ENCODE results near the gene OR1S1.
"Not testable (repeated sequence)": the region's sequence is repeated elsewhere in the genome, so short reads cannot be mapped to it uniquely, and the experiment has no call there.

Gene OR1S1

GRCh38 chr11:58212420-58212819 lies at the start of gene OR1S1:
Gene OR1S1, plus strand, starts transcription at chr11:58212720.
- H3K4me1 ChIP-seq (ENCODE audit: control insufficient read depth in 1 of 2, insufficient read depth in 2 of 2, low read length in 2 of 2): not testable (repeated sequence)

DNA sequence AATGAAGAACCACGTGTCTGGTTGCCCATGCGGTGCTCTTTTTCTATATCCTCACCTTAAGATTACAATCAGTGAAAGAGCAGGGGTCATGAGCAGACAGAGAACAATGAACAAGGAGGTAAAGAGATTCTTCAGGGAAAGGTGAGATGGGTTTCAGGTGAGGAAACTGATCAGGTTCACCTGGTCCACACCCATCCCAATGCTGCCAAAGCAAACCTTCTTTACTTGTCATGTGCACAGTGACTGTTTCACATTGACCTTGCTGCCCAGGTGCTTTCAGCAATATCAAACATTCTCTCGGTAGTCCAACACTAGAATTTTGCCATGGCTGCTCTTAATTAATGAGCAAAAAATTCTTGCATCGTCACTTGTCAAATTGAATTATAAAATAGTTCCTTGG lies 48.1 kb upstream of the OR1S1 start:
- Histone ChIP-seq H3K36me3 (ENCODE audit: control insufficient read depth in 1 of 2, insufficient read depth in 2 of 2, low read length in 2 of 2) (no peaks in the 10 kb centered on the region), H3K4me1 (ENCODE audit: control insufficient read depth in 1 of 2, insufficient read depth in 2 of 2, low read length in 2 of 2) (peaks cover 13 to 32% of the 10 kb centered on the region in 2 donors), H3K9me3 (ENCODE audit: control insufficient read depth in 1 of 2, low read length in 2 of 2) (no peaks in the 10 kb centered on the region), H3K27me3 (ENCODE audit: control insufficient read depth in 1 of 2, insufficient read depth in 2 of 2, low read length in 2 of 2) (no peaks in the 10 kb centered on the region), H3K4me3 (ENCODE audit: low read depth in 1 of 2, low read length in 2 of 2) (no peak overlapping the region), H3K27ac (ENCODE audit: low read depth, low read length) (no peak overlapping the region), H3K9ac (ENCODE audit: low read depth in 1 of 2, low read length in 2 of 2) (no peak overlapping the region)

More at GRCh38 chr11:58212420-58212819, at the start of gene OR1S1:
- H3K27ac ChIP-seq (ENCODE audit: low read depth, low read length); H3K9me3 ChIP-seq (ENCODE audit: control insufficient read depth in 1 of 2, low read length in 2 of 2); H3K9ac ChIP-seq (ENCODE audit: low read depth in 1 of 2, low read length in 2 of 2); H3K4me3 ChIP-seq (ENCODE audit: low read depth in 1 of 2, low read length in 2 of 2); H3K36me3 ChIP-seq (ENCODE audit: control insufficient read depth in 1 of 2, insufficient read depth in 2 of 2, low read length in 2 of 2); H3K27me3 ChIP-seq (ENCODE audit: control insufficient read depth in 1 of 2, insufficient read depth in 2 of 2, low read length in 2 of 2): not testable (repeated sequence)

DNA sequence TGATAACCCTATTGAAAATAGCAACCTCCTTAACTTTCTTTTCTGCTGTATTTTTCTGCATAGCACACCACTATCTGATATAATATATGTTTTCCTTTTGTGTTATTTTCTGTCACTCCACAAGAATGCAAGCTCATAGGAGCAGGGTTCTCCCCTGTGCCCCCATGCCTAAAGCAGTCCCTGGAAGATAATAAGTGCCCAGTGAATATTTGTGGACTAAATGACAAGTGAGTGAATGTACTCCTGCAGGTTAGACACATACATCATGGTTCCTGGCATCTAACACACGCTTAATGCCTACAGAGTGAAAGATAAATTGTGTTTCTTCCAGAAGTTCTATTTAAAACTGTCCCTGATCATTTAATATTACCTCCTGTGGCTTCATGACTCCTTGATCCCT lies 47.5 kb upstream of the OR1S1 start:
- no peak overlapping the region for H3K4me3 ChIP-seq (ENCODE audit: low read depth in 1 of 2, low read length in 2 of 2)
- no peak overlapping the region for H3K27ac ChIP-seq (ENCODE audit: low read depth, low read length)
- no peaks in the 10 kb centered on the region for H3K36me3 ChIP-seq (ENCODE audit: control insufficient read depth in 1 of 2, insufficient read depth in 2 of 2, low read length in 2 of 2)
- H3K27me3 ChIP-seq (ENCODE audit: control insufficient read depth in 1 of 2, insufficient read depth in 2 of 2, low read length in 2 of 2): no peaks in the 10 kb centered on the region
- peaks cover 13 to 32% of the 10 kb centered on the region in 2 donors for H3K4me1 ChIP-seq (ENCODE audit: control insufficient read depth in 1 of 2, insufficient read depth in 2 of 2, low read length in 2 of 2)
- H3K9ac ChIP-seq (ENCODE audit: low read depth in 1 of 2, low read length in 2 of 2): no peak overlapping the region
- H3K9me3 ChIP-seq (ENCODE audit: control insufficient read depth in 1 of 2, low read length in 2 of 2): no peaks in the 10 kb centered on the region

DNA sequence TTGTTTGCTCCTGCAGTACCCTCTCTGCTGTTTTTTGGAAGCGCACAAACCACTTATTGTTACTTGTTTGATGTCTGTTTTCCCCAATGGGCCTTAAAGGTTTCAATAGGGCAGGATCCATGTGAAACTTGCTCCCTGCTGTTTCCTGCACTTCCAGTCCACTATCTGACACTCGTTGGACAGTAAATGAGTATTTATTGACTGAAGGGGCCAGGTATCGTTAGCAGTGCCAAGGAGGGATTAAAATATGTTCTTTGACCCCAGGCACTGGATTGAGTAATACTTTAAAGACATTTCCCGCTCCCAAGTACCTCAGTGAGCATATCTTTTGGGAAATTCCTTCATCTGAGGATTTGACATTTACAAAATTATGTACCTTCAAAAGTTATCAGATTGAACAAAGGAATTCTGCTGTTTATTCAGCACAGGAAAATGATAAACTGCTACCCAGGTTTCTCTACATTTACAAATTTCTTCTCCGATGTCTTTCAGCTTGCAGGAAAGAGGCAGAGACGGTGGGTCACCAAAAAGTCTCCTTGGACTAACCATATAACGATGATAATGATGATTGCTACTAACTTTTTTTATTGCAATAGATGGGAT lies 46.9 kb upstream of the OR1S1 start:
- Histone ChIP-seq H3K36me3 (ENCODE audit: control insufficient read depth in 1 of 2, insufficient read depth in 2 of 2, low read length in 2 of 2) (no peaks in the 10 kb centered on the region), H3K9ac (ENCODE audit: low read depth in 1 of 2, low read length in 2 of 2) (no peak overlapping the region), H3K4me1 (ENCODE audit: control insufficient read depth in 1 of 2, insufficient read depth in 2 of 2, low read length in 2 of 2) (peaks cover 13 to 32% of the 10 kb centered on the region in 2 donors), H3K9me3 (ENCODE audit: control insufficient read depth in 1 of 2, low read length in 2 of 2) (no peaks in the 10 kb centered on the region), H3K27ac (ENCODE audit: low read depth, low read length) (no peak overlapping the region), H3K27me3 (ENCODE audit: control insufficient read depth in 1 of 2, insufficient read depth in 2 of 2, low read length in 2 of 2) (no peaks in the 10 kb centered on the region), H3K4me3 (ENCODE audit: low read depth in 1 of 2, low read length in 2 of 2) (no peak overlapping the region)

DNA sequence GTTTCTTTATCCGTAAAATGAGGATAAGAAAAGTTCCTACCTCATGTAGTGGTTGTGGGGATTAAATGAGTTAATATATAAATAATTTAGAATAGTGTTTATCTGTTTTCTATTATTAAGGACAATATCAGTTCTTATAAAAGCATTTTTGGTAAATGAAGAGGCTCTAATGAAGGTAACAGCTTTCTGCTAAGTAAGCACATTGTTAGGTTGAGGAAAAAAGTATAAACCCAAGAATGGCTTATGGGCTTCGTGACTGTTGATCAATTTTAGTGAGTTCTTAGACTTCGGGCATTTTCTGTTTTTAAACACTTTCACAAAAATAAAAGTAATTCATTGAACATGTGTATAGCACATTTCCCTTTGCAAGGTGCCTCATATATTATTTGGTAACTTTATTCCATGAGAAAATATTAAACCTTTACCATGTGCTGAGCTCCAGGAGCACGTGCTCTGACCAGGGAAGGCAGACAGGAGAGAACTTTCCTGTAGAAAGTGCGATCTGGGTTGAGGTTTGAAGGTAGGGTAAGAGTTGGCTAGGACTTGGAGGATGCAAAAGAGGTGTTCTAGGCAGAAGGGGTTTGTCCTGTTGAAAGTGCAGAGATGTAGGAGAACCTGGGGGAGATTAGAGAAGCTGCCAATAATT lies 35.0 kb upstream of the OR1S1 start:
- Histone ChIP-seq H3K9me3 (ENCODE audit: control insufficient read depth in 1 of 2, low read length in 2 of 2) (no peaks in the 10 kb centered on the region), H3K36me3 (ENCODE audit: control insufficient read depth in 1 of 2, insufficient read depth in 2 of 2, low read length in 2 of 2) (no peaks in the 10 kb centered on the region), H3K4me1 (ENCODE audit: control insufficient read depth in 1 of 2, insufficient read depth in 2 of 2, low read length in 2 of 2) (no peaks in the 10 kb centered on the region), H3K27me3 (ENCODE audit: control insufficient read depth in 1 of 2, insufficient read depth in 2 of 2, low read length in 2 of 2) (no peaks in the 10 kb centered on the region), H3K4me3 (ENCODE audit: low read depth in 1 of 2, low read length in 2 of 2) (no peak overlapping the region), H3K9ac (ENCODE audit: low read depth in 1 of 2, low read length in 2 of 2) (no peak overlapping the region), H3K27ac (ENCODE audit: low read depth, low read length) (no peak overlapping the region)

DNA sequence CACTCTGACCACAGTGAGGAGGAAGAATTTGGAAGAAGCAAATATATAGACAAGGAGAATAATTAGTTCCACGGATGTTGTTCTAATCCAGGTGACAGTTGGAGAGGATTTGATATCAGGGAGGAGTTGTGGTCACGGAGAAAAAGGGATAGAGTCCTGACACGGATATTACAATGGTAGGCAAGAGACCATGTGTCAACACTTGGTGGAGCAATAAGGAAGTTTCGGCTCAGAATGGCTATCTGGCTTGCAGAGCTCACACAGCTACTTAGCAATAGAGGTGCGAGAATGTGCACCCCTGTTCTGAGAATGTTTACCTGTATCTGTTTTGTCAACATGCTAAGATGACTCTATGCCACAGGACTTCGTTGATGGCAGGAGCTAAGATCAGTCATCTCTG lies 34.1 kb upstream of the OR1S1 start:
- H3K9ac ChIP-seq (ENCODE audit: low read depth in 1 of 2, low read length in 2 of 2): no peak overlapping the region
- H3K4me1 ChIP-seq (ENCODE audit: control insufficient read depth in 1 of 2, insufficient read depth in 2 of 2, low read length in 2 of 2): no peaks in the 10 kb centered on the region
- no peak overlapping the region for H3K4me3 ChIP-seq (ENCODE audit: low read depth in 1 of 2, low read length in 2 of 2)
- no peaks in the 10 kb centered on the region for H3K36me3 ChIP-seq (ENCODE audit: control insufficient read depth in 1 of 2, insufficient read depth in 2 of 2, low read length in 2 of 2)
- no peak overlapping the region for H3K27ac ChIP-seq (ENCODE audit: low read depth, low read length)
- H3K27me3 ChIP-seq (ENCODE audit: control insufficient read depth in 1 of 2, insufficient read depth in 2 of 2, low read length in 2 of 2): no peaks in the 10 kb centered on the region
- H3K9me3 ChIP-seq (ENCODE audit: control insufficient read depth in 1 of 2, low read length in 2 of 2): no peaks in the 10 kb centered on the region

DNA sequence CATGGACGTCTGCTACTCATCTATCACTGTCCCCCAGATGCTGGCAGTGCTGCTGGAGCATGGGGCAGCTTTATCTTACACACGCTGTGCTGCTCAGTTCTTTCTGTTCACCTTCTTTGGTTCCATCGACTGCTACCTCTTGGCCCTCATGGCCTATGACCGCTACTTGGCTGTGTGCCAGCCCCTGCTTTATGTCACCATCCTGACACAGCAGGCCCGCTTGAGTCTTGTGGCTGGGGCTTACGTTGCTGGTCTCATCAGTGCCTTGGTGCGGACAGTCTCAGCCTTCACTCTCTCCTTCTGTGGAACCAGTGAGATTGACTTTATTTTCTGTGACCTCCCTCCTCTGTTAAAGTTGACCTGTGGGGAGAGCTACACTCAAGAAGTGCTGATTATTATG lies 32.9 kb upstream of the OR1S1 start:
- Histone ChIP-seq H3K36me3 (ENCODE audit: control insufficient read depth in 1 of 2, insufficient read depth in 2 of 2, low read length in 2 of 2) (no peaks in the 10 kb centered on the region), H3K4me3 (ENCODE audit: low read depth in 1 of 2, low read length in 2 of 2) (no peak overlapping the region), H3K27me3 (ENCODE audit: control insufficient read depth in 1 of 2, insufficient read depth in 2 of 2, low read length in 2 of 2) (no peaks in the 10 kb centered on the region), H3K27ac (ENCODE audit: low read depth, low read length) (no peak overlapping the region), H3K9ac (ENCODE audit: low read depth in 1 of 2, low read length in 2 of 2) (no peak overlapping the region), H3K9me3 (ENCODE audit: control insufficient read depth in 1 of 2, low read length in 2 of 2) (no peaks in the 10 kb centered on the region), H3K4me1 (ENCODE audit: control insufficient read depth in 1 of 2, insufficient read depth in 2 of 2, low read length in 2 of 2) (no peaks in the 10 kb centered on the region)

- no peak overlapping the region for H3K27ac ChIP-seq (ENCODE audit: low read depth, low read length)
- H3K9me3 ChIP-seq (ENCODE audit: control insufficient read depth in 1 of 2, low read length in 2 of 2): no peaks in the 10 kb centered on the region
- H3K27me3 ChIP-seq (ENCODE audit: control insufficient read depth in 1 of 2, insufficient read depth in 2 of 2, low read length in 2 of 2): no peaks in the 10 kb centered on the region
- H3K36me3 ChIP-seq (ENCODE audit: control insufficient read depth in 1 of 2, insufficient read depth in 2 of 2, low read length in 2 of 2): no peaks in the 10 kb centered on the region
- H3K9ac ChIP-seq (ENCODE audit: low read depth in 1 of 2, low read length in 2 of 2): no peak overlapping the region
- H3K4me3 ChIP-seq (ENCODE audit: low read depth in 1 of 2, low read length in 2 of 2): no peak overlapping the region
- peaks cover 18 to 26% of the 10 kb centered on the region in 2 donors for H3K4me1 ChIP-seq (ENCODE audit: control insufficient read depth in 1 of 2, insufficient read depth in 2 of 2, low read length in 2 of 2)
These were observed 25.6 kb upstream of the OR1S1 start for GRCh38 chr11:58186938-58187337.

- Histone ChIP-seq H3K4me3 (ENCODE audit: low read depth in 1 of 2, low read length in 2 of 2) (no peak within 1 kb of the TSS), H3K9ac (ENCODE audit: low read depth in 1 of 2, low read length in 2 of 2) (no peak within 1 kb of the TSS), H3K4me1 (ENCODE audit: control insufficient read depth in 1 of 2, insufficient read depth in 2 of 2, low read length in 2 of 2) (peaks cover 25 to 39% of the 10 kb centered on the region in 2 donors), H3K27me3 (ENCODE audit: control insufficient read depth in 1 of 2, insufficient read depth in 2 of 2, low read length in 2 of 2) (no peaks in the 10 kb centered on the region), H3K27ac (ENCODE audit: low read depth, low read length) (no peak within 1 kb of the TSS), H3K36me3 (ENCODE audit: control insufficient read depth in 1 of 2, insufficient read depth in 2 of 2, low read length in 2 of 2) (no peaks in the 10 kb centered on the region), H3K9me3 (ENCODE audit: control insufficient read depth in 1 of 2, low read length in 2 of 2) (no peaks in the 10 kb centered on the region)
These were observed 23.8 kb upstream of the OR1S1 start, which contains the start of gene OR9Q2 for GRCh38 chr11:58188770-58189169. Gene OR9Q2, plus strand, starts transcription at chr11:58189070. Its CDS starts 1,421 bp downstream, at chr11:58190491.

- no peaks in the 10 kb centered on the region for H3K36me3 ChIP-seq (ENCODE audit: control insufficient read depth in 1 of 2, insufficient read depth in 2 of 2, low read length in 2 of 2)
- H3K27ac ChIP-seq (ENCODE audit: low read depth, low read length): no peak overlapping the region
- no peak overlapping the region for H3K9ac ChIP-seq (ENCODE audit: low read depth in 1 of 2, low read length in 2 of 2)
- no peak overlapping the region for H3K4me3 ChIP-seq (ENCODE audit: low read depth in 1 of 2, low read length in 2 of 2)
- peaks cover 27 to 40% of the 10 kb centered on the region in 2 donors for H3K4me1 ChIP-seq (ENCODE audit: control insufficient read depth in 1 of 2, insufficient read depth in 2 of 2, low read length in 2 of 2)
- no peaks in the 10 kb centered on the region for H3K27me3 ChIP-seq (ENCODE audit: control insufficient read depth in 1 of 2, insufficient read depth in 2 of 2, low read length in 2 of 2)
- peaks cover 3 to 5% of the 10 kb centered on the region in 2 donors for H3K9me3 ChIP-seq (ENCODE audit: control insufficient read depth in 1 of 2, low read length in 2 of 2)
These were observed 20.3 kb upstream of the OR1S1 start for GRCh38 chr11:58192229-58192628.

All from duodenal mucosa (tissue), 2 donors.